ENCODE measurements around the gene STUB1.
"Not testable (repeated sequence)": the region's sequence is repeated elsewhere in the genome, so short reads cannot be mapped to it uniquely, and the experiment has no call there.

Gene STUB1

GRCh38 chr16:678858-679813 lies 1.1 kb upstream of the STUB1 start:
- peak; percentile 4 to 8 for DNase-seq (ENCODE audit: low read depth in 2 of 2)

- DNase-seq (ENCODE audit: low read depth in 2 of 2) = no peak
These were observed 375 bp downstream of the STUB1 start for GRCh38 chr16:680625-680945.

- DNase-seq (ENCODE audit: low read depth in 2 of 2) = no peak
These were observed 946 bp downstream of the STUB1 start for GRCh38 chr16:680967-681745.

GRCh38 chr16:681746-682427 lies 1.7 kb downstream of the STUB1 start:
- DNase-seq (ENCODE audit: low read depth in 2 of 2) = no peak

- DNase-seq (ENCODE audit: low read depth in 2 of 2) = no peak
These were observed 2.5 kb downstream of the STUB1 start for GRCh38 chr16:682493-683395.

- no peak for DNase-seq (ENCODE audit: low read depth in 2 of 2)
These were observed 3.3 kb downstream of the STUB1 start for GRCh38 chr16:683396-684070.

- peak; percentile 84 to 85 for DNase-seq (ENCODE audit: low read depth in 2 of 2)
These were observed 4.0 kb downstream of the STUB1 start, which contains the start of gene JMJD8 for GRCh38 chr16:684071-684794. Gene JMJD8 (minus strand): TSS chr16:684334. CDS start chr16:684319, 15 bp downstream.

- no peak for DNase-seq (ENCODE audit: low read depth in 2 of 2)
These were observed 4.9 kb downstream of the STUB1 start for GRCh38 chr16:684961-685696.

GRCh38 chr16:685967-686366 lies 5.8 kb downstream of the STUB1 start:
- no peak for DNase-seq (ENCODE audit: low read depth in 2 of 2)

GRCh38 chr16:686459-687260 lies 6.5 kb downstream of the STUB1 start:
- DNase-seq (ENCODE audit: low read depth in 2 of 2) = no peak

- no peak for DNase-seq (ENCODE audit: low read depth in 2 of 2)
These were observed 7.3 kb downstream of the STUB1 start for GRCh38 chr16:687499-687898.

GRCh38 chr16:689175-689897 lies 9.1 kb downstream of the STUB1 start:
- DNase-seq (ENCODE audit: low read depth in 2 of 2) = no peak

GRCh38 chr16:691242-691641 lies 11.0 kb downstream of the STUB1 start:
- not testable (repeated sequence) for DNase-seq (ENCODE audit: low read depth in 2 of 2)

GRCh38 chr16:692356-693108 lies 12.3 kb downstream of the STUB1 start:
- DNase-seq (ENCODE audit: low read depth in 2 of 2) = no peak

- no peak for DNase-seq (ENCODE audit: low read depth in 2 of 2)
These were observed 13.2 kb downstream of the STUB1 start for GRCh38 chr16:693364-693763.

- no peak for DNase-seq (ENCODE audit: low read depth in 2 of 2)
These were observed 13.6 kb downstream of the STUB1 start for GRCh38 chr16:693766-694165.

Data from fibroblast of skin of left biceps (primary cell).